Esophagus muscularis mucosa (tissue), 4 donors: ENCODE data around the gene FBXL4.

ENCODE experiments used
- EP300 ChIP-seq: sonication (generic); formaldehyde crosslinking; IDR thresholded peaks from one replicate; pipeline ENCODE4 v1.6.1; 2017; ENCODE audit warnings: antibody characterized with exemption
- POLR2A ChIP-seq: fragments of 450-650 bp; IDR thresholded peaks from one replicate; pipeline ENCODE4 v1.6.1; 2017; ENCODE audit warnings: antibody characterized with exemption, moderate library complexity, mild to moderate bottlenecking, low read depth
- POLR2AphosphoS5 ChIP-seq, 2 donors: sonication (generic); formaldehyde crosslinking; IDR thresholded peaks; one replicate each; pipeline ENCODE4 v1.6.1; 2017; ENCODE audit warnings: antibody characterized with exemption in 2 of 2
- TF ChIP-seq, protein P1 (sequence below), 3 experiments: fragments of 200-600 bp in 2 of 3; fragments of 450-650 bp in 1 of 3; sonication (generic) in 2 of 3; IDR thresholded peaks; one replicate each; pipeline ENCODE4 v1.5.1; 2017 to 2019; ENCODE audit warnings: antibody characterized with exemption in 3 of 3, mild to moderate bottlenecking in 2 of 3, moderate library complexity in 1 of 3

DNA sequence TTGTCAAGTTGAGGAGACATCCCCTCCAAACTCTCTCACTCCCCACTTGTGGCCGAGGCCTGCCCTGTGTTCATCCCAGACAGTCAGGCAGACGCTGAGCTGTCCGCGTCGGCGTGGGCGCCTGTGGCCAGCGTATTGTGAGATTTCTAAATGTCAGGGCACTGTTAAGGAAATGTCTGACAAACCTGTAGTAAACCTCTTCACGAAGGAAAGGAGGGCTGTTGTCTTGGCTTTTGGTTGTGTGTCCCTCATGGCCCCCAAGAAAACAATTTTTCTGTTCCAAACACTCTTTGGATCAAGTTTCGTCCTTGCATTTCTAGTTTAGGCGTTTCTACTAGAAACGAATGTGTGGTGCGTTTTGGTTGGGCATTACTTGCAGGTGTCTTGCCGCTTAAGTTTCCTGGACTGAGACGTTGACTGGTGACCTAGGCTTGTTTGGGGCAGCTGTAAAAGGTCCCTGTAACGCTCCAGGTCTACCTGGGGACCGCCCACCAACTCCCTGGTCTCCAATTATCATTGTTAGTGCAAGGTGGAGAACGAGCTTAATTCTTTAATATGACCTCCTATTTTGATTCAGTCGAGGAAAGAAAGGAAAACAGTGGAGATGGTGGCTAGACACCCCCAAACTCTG is 122.0 kb downstream of the FBXL4 start:
- TF ChIP-seq, protein P1, sequence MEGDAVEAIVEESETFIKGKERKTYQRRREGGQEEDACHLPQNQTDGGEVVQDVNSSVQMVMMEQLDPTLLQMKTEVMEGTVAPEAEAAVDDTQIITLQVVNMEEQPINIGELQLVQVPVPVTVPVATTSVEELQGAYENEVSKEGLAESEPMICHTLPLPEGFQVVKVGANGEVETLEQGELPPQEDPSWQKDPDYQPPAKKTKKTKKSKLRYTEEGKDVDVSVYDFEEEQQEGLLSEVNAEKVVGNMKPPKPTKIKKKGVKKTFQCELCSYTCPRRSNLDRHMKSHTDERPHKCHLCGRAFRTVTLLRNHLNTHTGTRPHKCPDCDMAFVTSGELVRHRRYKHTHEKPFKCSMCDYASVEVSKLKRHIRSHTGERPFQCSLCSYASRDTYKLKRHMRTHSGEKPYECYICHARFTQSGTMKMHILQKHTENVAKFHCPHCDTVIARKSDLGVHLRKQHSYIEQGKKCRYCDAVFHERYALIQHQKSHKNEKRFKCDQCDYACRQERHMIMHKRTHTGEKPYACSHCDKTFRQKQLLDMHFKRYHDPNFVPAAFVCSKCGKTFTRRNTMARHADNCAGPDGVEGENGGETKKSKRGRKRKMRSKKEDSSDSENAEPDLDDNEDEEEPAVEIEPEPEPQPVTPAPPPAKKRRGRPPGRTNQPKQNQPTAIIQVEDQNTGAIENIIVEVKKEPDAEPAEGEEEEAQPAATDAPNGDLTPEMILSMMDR (IDR thresholded peaks at IDR 0.05): no peak
- TF ChIP-seq POLR2A: no peak
- TF ChIP-seq POLR2AphosphoS5 (IDR thresholded peaks at IDR 0.05): no peak
- no peak for TF ChIP-seq EP300
